SK-N-SH (cell line): ENCODE measurements around the gene LBX1.
"Not testable (repeated sequence)": the region's sequence is repeated elsewhere in the genome, so short reads cannot be mapped to it uniquely, and the experiment has no call there.

Experiments used
- FOXM1 ChIP-seq: IDR thresholded peaks from 2 replicates; pipeline ENCODE4 v1.4.0; 2012; ENCODE audit warnings: low read depth, mild to moderate bottlenecking
- GABPA ChIP-seq: IDR thresholded peaks from 2 replicates; pipeline ENCODE4 v1.4.0; 2012; ENCODE audit warnings: low read depth, mild to moderate bottlenecking
- JUND ChIP-seq: IDR thresholded peaks from 2 replicates; pipeline ENCODE4 v1.4.0; 2012
- MXI1 ChIP-seq: IDR thresholded peaks from 2 replicates; pipeline ENCODE4 v1.6.1; 2012; ENCODE audit warnings: mild to moderate bottlenecking, low read depth, low read length, improper control_type of control experiment
- NFIC ChIP-seq: IDR thresholded peaks from 2 replicates; pipeline ENCODE4 v1.4.0; 2012; ENCODE audit warnings: borderline replicate concordance
- POLR2AphosphoS5 ChIP-seq: IDR thresholded peaks from 2 replicates; pipeline ENCODE4 v1.6.1; 2012; ENCODE audit warnings: low read depth, low read length
- RAD21 ChIP-seq: IDR thresholded peaks from 2 replicates; pipeline ENCODE4 v1.6.1; 2012; ENCODE audit warnings: mild to moderate bottlenecking, low read length
- SIN3A ChIP-seq: IDR thresholded peaks from 2 replicates; pipeline ENCODE4 v1.6.1; 2012; ENCODE audit warnings: low read depth, mild to moderate bottlenecking, low read length, moderate library complexity, borderline replicate concordance
- SMC3 ChIP-seq: IDR thresholded peaks from 2 replicates; pipeline ENCODE4 v1.6.1; 2012; ENCODE audit warnings: low read depth, low read length, improper control_type of control experiment
- TEAD4 ChIP-seq: IDR thresholded peaks from 2 replicates; pipeline ENCODE4 v1.4.0; 2012; ENCODE audit warnings: mild to moderate bottlenecking, borderline replicate concordance; ENCODE audit not compliant: insufficient read depth
- YY1 ChIP-seq: IDR thresholded peaks from 2 replicates; pipeline ENCODE4 v1.4.0; 2012; ENCODE audit warnings: low read depth, mild to moderate bottlenecking
- TF ChIP-seq, protein P1 (sequence below): fragments of 200-600 bp; sonication (generic); IDR thresholded peaks from 2 replicates; pipeline ENCODE4 v1.6.1; 2017; ENCODE audit warnings: antibody characterized with exemption, mild to moderate bottlenecking, moderate library complexity
- TF ChIP-seq, protein P2 (sequence below): IDR thresholded peaks from 2 replicates; pipeline ENCODE4 v1.4.0; 2012; ENCODE audit warnings: low read depth
- TF ChIP-seq, protein P3 (sequence below): IDR thresholded peaks from 2 replicates; pipeline ENCODE4 v1.6.1; 2012; ENCODE audit warnings: mild to moderate bottlenecking, low read depth, low read length, moderate library complexity

DNA sequence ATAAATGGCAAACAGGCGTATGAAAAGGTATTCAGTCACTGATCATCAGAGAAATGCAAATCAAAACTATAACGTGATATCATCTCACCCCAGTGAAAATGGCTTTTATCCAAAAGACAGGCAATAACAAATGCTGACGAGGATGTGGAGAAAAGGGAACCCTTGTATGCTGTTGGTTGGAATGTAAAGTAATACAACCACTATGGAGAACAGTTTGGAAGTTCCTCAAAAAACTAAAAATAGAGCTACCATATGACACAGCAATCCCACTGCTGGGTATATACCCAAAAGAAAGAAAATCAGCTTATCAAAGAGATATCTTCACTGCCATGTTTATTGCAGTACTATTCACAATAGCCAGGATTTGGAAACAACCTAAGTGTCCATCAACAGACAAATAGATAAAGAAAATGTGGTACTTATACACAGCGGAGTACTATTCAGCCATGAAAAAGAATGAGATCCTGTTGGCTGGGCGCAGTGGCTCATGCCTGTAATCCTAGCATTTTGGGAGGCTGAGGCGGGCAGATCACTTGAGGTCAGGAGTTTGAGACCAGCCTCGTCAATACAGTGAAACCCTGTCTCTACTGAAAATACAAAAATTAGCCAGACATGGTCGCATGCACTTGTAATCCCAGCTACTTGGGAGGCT is 30.8 kb downstream of the LBX1 start:
- TF ChIP-seq, protein P1, sequence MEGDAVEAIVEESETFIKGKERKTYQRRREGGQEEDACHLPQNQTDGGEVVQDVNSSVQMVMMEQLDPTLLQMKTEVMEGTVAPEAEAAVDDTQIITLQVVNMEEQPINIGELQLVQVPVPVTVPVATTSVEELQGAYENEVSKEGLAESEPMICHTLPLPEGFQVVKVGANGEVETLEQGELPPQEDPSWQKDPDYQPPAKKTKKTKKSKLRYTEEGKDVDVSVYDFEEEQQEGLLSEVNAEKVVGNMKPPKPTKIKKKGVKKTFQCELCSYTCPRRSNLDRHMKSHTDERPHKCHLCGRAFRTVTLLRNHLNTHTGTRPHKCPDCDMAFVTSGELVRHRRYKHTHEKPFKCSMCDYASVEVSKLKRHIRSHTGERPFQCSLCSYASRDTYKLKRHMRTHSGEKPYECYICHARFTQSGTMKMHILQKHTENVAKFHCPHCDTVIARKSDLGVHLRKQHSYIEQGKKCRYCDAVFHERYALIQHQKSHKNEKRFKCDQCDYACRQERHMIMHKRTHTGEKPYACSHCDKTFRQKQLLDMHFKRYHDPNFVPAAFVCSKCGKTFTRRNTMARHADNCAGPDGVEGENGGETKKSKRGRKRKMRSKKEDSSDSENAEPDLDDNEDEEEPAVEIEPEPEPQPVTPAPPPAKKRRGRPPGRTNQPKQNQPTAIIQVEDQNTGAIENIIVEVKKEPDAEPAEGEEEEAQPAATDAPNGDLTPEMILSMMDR, result not testable (repeated sequence)
- not testable (repeated sequence) for TF ChIP-seq GABPA, TEAD4, FOXM1, NFIC, SMC3, RAD21, POLR2AphosphoS5, JUND, MXI1, YY1, SIN3A
- TF ChIP-seq, protein P2, sequence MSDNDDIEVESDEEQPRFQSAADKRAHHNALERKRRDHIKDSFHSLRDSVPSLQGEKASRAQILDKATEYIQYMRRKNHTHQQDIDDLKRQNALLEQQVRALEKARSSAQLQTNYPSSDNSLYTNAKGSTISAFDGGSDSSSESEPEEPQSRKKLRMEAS, result not testable (repeated sequence)
- TF ChIP-seq, protein P3, sequence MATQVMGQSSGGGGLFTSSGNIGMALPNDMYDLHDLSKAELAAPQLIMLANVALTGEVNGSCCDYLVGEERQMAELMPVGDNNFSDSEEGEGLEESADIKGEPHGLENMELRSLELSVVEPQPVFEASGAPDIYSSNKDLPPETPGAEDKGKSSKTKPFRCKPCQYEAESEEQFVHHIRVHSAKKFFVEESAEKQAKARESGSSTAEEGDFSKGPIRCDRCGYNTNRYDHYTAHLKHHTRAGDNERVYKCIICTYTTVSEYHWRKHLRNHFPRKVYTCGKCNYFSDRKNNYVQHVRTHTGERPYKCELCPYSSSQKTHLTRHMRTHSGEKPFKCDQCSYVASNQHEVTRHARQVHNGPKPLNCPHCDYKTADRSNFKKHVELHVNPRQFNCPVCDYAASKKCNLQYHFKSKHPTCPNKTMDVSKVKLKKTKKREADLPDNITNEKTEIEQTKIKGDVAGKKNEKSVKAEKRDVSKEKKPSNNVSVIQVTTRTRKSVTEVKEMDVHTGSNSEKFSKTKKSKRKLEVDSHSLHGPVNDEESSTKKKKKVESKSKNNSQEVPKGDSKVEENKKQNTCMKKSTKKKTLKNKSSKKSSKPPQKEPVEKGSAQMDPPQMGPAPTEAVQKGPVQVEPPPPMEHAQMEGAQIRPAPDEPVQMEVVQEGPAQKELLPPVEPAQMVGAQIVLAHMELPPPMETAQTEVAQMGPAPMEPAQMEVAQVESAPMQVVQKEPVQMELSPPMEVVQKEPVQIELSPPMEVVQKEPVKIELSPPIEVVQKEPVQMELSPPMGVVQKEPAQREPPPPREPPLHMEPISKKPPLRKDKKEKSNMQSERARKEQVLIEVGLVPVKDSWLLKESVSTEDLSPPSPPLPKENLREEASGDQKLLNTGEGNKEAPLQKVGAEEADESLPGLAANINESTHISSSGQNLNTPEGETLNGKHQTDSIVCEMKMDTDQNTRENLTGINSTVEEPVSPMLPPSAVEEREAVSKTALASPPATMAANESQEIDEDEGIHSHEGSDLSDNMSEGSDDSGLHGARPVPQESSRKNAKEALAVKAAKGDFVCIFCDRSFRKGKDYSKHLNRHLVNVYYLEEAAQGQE, result not testable (repeated sequence)
